AG09319 (cell line): ENCODE measurements around the gene PGAM5.

Experiments used
- DNase-seq: peaks from one replicate; pipeline ENCODE4 v3.0.0-alpha.2; 2010; ENCODE audit warnings: low read depth; ENCODE audit errors: extremely low read depth
- TF ChIP-seq, protein P1 (sequence below): IDR thresholded peaks from 2 replicates; pipeline ENCODE4 v1.5.1; 2011; ENCODE audit warnings: low read depth, mild to moderate bottlenecking, inconsistent platforms, low read length, moderate library complexity

The PGAM5 gene

GRCh38 chr12:132710405-132711079 is at the start of gene PGAM5:
Gene PGAM5 (plus strand): TSS chr12:132710842. CDS start chr12:132710877, 35 bp downstream.
- no peak for DNase-seq
- TF ChIP-seq, protein P1, sequence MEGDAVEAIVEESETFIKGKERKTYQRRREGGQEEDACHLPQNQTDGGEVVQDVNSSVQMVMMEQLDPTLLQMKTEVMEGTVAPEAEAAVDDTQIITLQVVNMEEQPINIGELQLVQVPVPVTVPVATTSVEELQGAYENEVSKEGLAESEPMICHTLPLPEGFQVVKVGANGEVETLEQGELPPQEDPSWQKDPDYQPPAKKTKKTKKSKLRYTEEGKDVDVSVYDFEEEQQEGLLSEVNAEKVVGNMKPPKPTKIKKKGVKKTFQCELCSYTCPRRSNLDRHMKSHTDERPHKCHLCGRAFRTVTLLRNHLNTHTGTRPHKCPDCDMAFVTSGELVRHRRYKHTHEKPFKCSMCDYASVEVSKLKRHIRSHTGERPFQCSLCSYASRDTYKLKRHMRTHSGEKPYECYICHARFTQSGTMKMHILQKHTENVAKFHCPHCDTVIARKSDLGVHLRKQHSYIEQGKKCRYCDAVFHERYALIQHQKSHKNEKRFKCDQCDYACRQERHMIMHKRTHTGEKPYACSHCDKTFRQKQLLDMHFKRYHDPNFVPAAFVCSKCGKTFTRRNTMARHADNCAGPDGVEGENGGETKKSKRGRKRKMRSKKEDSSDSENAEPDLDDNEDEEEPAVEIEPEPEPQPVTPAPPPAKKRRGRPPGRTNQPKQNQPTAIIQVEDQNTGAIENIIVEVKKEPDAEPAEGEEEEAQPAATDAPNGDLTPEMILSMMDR: no peak

DNA sequence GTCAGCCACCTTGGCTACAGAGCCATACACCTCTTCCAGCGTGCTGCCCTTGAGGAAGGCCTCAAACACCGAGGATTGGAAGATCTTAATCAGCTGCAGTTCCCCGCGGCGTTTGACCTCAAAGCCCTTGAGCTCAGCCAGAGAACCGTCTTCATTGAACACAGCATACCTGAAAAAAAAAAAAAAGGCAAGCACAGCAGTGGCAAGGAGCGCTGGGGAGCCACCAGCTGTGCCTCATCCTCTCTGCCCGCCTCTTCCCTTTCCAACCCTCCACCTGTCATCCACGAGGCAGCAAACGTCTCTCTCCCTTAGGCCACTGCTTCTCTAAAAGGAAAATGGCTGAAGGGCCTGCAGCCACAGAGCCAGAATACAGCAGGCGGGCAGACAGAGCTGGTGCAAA is 49.6 kb upstream of the PGAM5 start:
- no peak for DNase-seq
- TF ChIP-seq, protein P1: no peak

GRCh38 chr12:132661972-132662371 is 48.7 kb upstream of the PGAM5 start:
- TF ChIP-seq, protein P1: no peak
- DNase-seq: no peak

DNA sequence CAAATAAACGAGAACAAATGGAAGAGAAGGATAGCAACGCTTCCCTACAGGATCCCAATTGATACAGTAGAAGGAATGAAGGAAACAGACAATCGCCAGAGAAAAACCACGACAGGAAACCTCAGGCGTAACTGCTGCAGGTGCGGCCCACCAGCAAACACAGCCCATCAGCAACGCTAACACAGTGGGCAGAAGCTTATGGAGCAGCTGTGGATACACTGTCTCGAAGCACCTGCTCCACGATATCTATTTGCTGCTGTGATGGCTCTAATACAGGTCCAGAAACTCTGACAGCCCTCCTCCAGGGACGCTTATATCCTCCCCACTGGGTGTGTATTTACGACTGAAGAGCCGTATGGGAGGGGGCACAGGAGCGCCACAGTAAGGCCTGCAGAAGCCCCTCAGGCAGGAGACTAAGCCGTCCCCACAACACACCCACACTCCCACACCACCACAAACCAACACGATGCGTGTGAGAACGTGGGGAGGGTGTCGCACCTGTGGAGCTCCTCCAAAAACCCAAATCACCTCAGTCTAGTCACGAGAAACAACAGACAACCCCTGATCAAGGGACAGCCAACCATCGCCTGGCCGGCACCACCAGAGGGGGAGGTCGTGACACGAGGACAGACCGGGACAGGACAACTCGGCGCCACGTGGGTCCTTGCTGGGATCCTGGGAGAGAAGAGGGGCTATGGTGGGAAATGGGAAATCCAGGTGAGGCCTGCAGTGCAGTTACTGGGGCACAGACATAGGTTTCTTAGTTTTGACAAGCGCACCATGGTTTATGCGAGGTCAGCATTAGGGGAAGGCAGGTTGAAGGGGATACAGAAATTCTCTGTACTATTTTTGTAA is 47.5 kb upstream of the PGAM5 start:
- TF ChIP-seq, protein P1: no peak
- no peak for DNase-seq

- TF ChIP-seq, protein P1: no peak
- DNase-seq: no peak
These were observed 46.2 kb upstream of the PGAM5 start for GRCh38 chr12:132664206-132665148.

DNA sequence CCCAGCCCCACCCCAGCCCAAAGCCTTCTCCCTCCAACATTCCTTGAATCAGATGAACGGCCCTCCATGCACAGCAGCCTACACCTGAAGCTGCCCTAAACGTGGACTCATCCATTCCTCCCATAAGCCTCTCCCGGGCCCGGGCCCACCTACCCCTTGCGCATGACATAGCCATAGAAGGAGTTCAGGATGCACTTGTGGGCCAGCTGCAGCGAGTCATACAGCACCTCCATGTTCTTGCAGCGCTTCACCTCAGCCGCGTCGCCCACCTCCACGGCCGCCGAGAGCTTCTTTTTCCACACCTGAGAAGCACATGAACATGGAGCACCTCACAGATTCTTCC is 45.5 kb upstream of the PGAM5 start:
- TF ChIP-seq, protein P1: no peak
- DNase-seq: no peak
